ENCODE results near the gene MTMR3.
"Not testable (repeated sequence)": the region's sequence is repeated elsewhere in the genome, so short reads cannot be mapped to it uniquely, and the experiment has no call there.

MTMR3 gene

GRCh38 chr22:30031328-30031727 lies 148.4 kb downstream of the MTMR3 start:
- DNase-seq = no peak

GRCh38 chr22:30031764-30032455 lies 148.9 kb downstream of the MTMR3 start:
- DNase-seq = no peak

- no peak for DNase-seq
Observed at GRCh38 chr22:30033137-30033536, 150.2 kb downstream of the MTMR3 start.

GRCh38 chr22:30033901-30034300 lies 150.9 kb downstream of the MTMR3 start:
- DNase-seq = no peak

- no peak for DNase-seq
Observed at GRCh38 chr22:30036656-30037055, 153.7 kb downstream of the MTMR3 start.

GRCh38 chr22:30038219-30038618 lies 155.2 kb downstream of the MTMR3 start:
- peak; percentile 15 for DNase-seq

GRCh38 chr22:30040499-30041260 lies 157.7 kb downstream of the MTMR3 start:
- no peak for DNase-seq

- no peak for DNase-seq
Observed at GRCh38 chr22:30041475-30041874, 158.5 kb downstream of the MTMR3 start.

- DNase-seq = no peak
Observed at GRCh38 chr22:30041881-30042280, 158.9 kb downstream of the MTMR3 start.

- DNase-seq = peak; percentile 57
Observed at GRCh38 chr22:30043161-30043560, 160.2 kb downstream of the MTMR3 start.

- peak; percentile 43 for DNase-seq
Observed at GRCh38 chr22:30044369-30044768, 161.4 kb downstream of the MTMR3 start.

- DNase-seq = no peak
Observed at GRCh38 chr22:30044881-30045493, 162.0 kb downstream of the MTMR3 start.

- no peak for DNase-seq
Observed at GRCh38 chr22:30045494-30045887, 162.5 kb downstream of the MTMR3 start.

- no peak for DNase-seq
Observed at GRCh38 chr22:30045901-30046715, 163.1 kb downstream of the MTMR3 start.

- no peak for DNase-seq
Observed at GRCh38 chr22:30046716-30047363, 163.9 kb downstream of the MTMR3 start.

- DNase-seq = peak; percentile 13
Observed at GRCh38 chr22:30047364-30047738, 164.4 kb downstream of the MTMR3 start.

- peak; percentile 20 for DNase-seq
Observed at GRCh38 chr22:30048681-30049080, 165.7 kb downstream of the MTMR3 start.

- DNase-seq = no peak
Observed at GRCh38 chr22:30054067-30054763, 171.2 kb downstream of the MTMR3 start.

- no peak for DNase-seq
Observed at GRCh38 chr22:30054764-30055069, 171.7 kb downstream of the MTMR3 start.

- no peak for DNase-seq
Observed at GRCh38 chr22:30056015-30056414, 173.0 kb downstream of the MTMR3 start.

GRCh38 chr22:30057375-30057774 lies 174.4 kb downstream of the MTMR3 start:
- DNase-seq = no peak

GRCh38 chr22:30059346-30060020 lies 176.5 kb downstream of the MTMR3 start:
- not testable (repeated sequence) for DNase-seq

Measured in NCI-H69 (cell line).